ENCODE results near the gene ADSL. TPM values are rescaled to one million over a fixed set of nuclear protein-coding genes. Genes with fewer than 3 reads are reported as not detected.

ADSL gene
- total and polyA plus RNA-seq, 2 of the 8 experiments (the other 6 are each of a cell fraction or from before 2014, with no cell fraction given) = 197 to 218 TPM

- no peak for TF ChIP-seq MAX (IDR thresholded peaks at IDR 0.05)
Measured at GRCh38 chr22:40425082-40425481, 78.8 kb downstream of the ADSL start (continued).

All from H1 (cell line).